H9 (cell line): ENCODE results near the gene KBTBD2. TPM values are rescaled to one million over a fixed set of nuclear protein-coding genes. Genes with fewer than 3 reads are reported as not detected.

Source experiments
- DNase-seq: peaks from one replicate; pipeline ENCODE4 v3.0.0-alpha.2; 2017
- H2AFZ ChIP-seq: one replicate; pipeline ENCODE4 v1.6.1; 2013; ENCODE audit warnings: mild to moderate bottlenecking, low read length, control low read depth, moderate library complexity
- H2AK5ac ChIP-seq: 2 replicates; pipeline ENCODE4 v1.6.1; 2013; ENCODE audit warnings: low read length, control low read depth, mixed read lengths; ENCODE audit not compliant: insufficient read length
- H2BK120ac ChIP-seq: one replicate; pipeline ENCODE4 v1.6.1; 2013; ENCODE audit warnings: low read depth, mild to moderate bottlenecking, low read length, control low read depth, inconsistent platforms; ENCODE audit not compliant: poor library complexity, severe bottlenecking
- H2BK12ac ChIP-seq: 2 replicates; pipeline ENCODE4 v1.6.1; 2013; ENCODE audit warnings: low read length, control low read depth, mixed read lengths, low read depth; ENCODE audit not compliant: insufficient read length
- H2BK15ac ChIP-seq: 2 replicates; pipeline ENCODE4 v1.6.1; 2013; ENCODE audit warnings: low read depth, low read length, control low read depth
- H2BK20ac ChIP-seq: one replicate; pipeline ENCODE4 v1.6.1; 2013; ENCODE audit warnings: low read depth, mild to moderate bottlenecking, low read length, control low read depth, inconsistent platforms; ENCODE audit not compliant: poor library complexity, severe bottlenecking
- H2BK5ac ChIP-seq: 2 replicates; pipeline ENCODE4 v1.6.1; 2013; ENCODE audit warnings: low read length, control low read depth, mixed read lengths; ENCODE audit not compliant: insufficient read length
- H3K14ac ChIP-seq: 2 replicates; pipeline ENCODE4 v1.6.1; 2013; ENCODE audit warnings: low read length, control low read depth; ENCODE audit not compliant: insufficient read depth
- H3K18ac ChIP-seq: 2 replicates; pipeline ENCODE4 v1.6.1; 2013; ENCODE audit warnings: low read depth, mild to moderate bottlenecking, mixed read lengths, low read length, control low read depth; ENCODE audit not compliant: insufficient read length
- H3K23ac ChIP-seq: 2 replicates; pipeline ENCODE4 v1.6.1; 2013; ENCODE audit warnings: low read length, control low read depth, mixed read lengths, low read depth; ENCODE audit not compliant: insufficient read length
- H3K23me2 ChIP-seq: 2 replicates; pipeline ENCODE4 v1.6.1; 2013; ENCODE audit warnings: low read depth, mild to moderate bottlenecking, mixed read lengths, low read length, control low read depth; ENCODE audit not compliant: insufficient read length, poor library complexity, severe bottlenecking
- H3K27ac ChIP-seq: 2 replicates; pipeline ENCODE4 v1.5.1; 2013; ENCODE audit warnings: low read length, control low read depth, mixed read lengths, low read depth; ENCODE audit not compliant: insufficient read length
- H3K27me3 ChIP-seq: 2 replicates; pipeline ENCODE4 v1.6.1; 2013; ENCODE audit warnings: low read length, control low read depth, inconsistent platforms; ENCODE audit not compliant: insufficient read depth
- H3K4ac ChIP-seq: 2 replicates; pipeline ENCODE4 v1.6.1; 2013; ENCODE audit warnings: low read depth, mild to moderate bottlenecking, control low read depth, inconsistent platforms, low read length, moderate library complexity
- H3K4me1 ChIP-seq: 2 replicates; pipeline ENCODE4 v1.6.1; 2013; ENCODE audit warnings: low read length, control low read depth, inconsistent platforms; ENCODE audit not compliant: insufficient read depth
- H3K4me2 ChIP-seq: 2 replicates; pipeline ENCODE4 v1.6.1; 2013; ENCODE audit warnings: low read length, control low read depth, mixed read lengths; ENCODE audit not compliant: insufficient read length, insufficient read depth
- H3K56ac ChIP-seq: 2 replicates; pipeline ENCODE4 v1.6.1; 2013; ENCODE audit warnings: low read depth, mild to moderate bottlenecking, mixed read lengths, low read length, control low read depth; ENCODE audit not compliant: insufficient read length
- H3K79me1 ChIP-seq: 2 replicates; pipeline ENCODE4 v1.6.1; 2013; ENCODE audit warnings: low read depth, mild to moderate bottlenecking, moderate library complexity, low read length, control low read depth, inconsistent platforms; ENCODE audit not compliant: insufficient read depth, poor library complexity, severe bottlenecking
- H3K79me2 ChIP-seq: 2 replicates; pipeline ENCODE4 v1.6.1; 2013; ENCODE audit warnings: low read length, control low read depth, inconsistent platforms; ENCODE audit not compliant: insufficient read depth
- H3K9ac ChIP-seq: 2 replicates; pipeline ENCODE4 v1.6.1; 2013; ENCODE audit warnings: low read length, control low read depth, mixed read lengths; ENCODE audit not compliant: insufficient read length; ENCODE audit errors: extremely low read depth
- H3K9me3 ChIP-seq: one replicate; pipeline ENCODE4 v1.6.1; 2013; ENCODE audit warnings: low read depth, low read length, inconsistent platforms; ENCODE audit not compliant: control insufficient read depth
- H3T11ph ChIP-seq: one replicate; pipeline ENCODE4 v1.6.1; 2013; ENCODE audit warnings: mild to moderate bottlenecking, low read length, control low read depth, inconsistent platforms
- H4K20me1 ChIP-seq: one replicate; pipeline ENCODE4 v1.6.1; 2013; ENCODE audit not compliant: control insufficient read depth, insufficient read length, insufficient read depth
- H4K5ac ChIP-seq: 2 replicates; pipeline ENCODE4 v1.6.1; 2013; ENCODE audit warnings: low read depth, mild to moderate bottlenecking, mixed read lengths, low read length, control low read depth; ENCODE audit not compliant: insufficient read length
- H4K8ac ChIP-seq: replicated peaks from 2 replicates; pipeline ENCODE4 v1.6.1; 2013; ENCODE audit warnings: low read length, control low read depth, mixed read lengths, low read depth; ENCODE audit not compliant: insufficient read length
- H4K91ac ChIP-seq: 2 replicates; pipeline ENCODE4 v1.6.1; 2013; ENCODE audit warnings: low read depth, mild to moderate bottlenecking, moderate library complexity, mixed read lengths, low read length, control low read depth; ENCODE audit not compliant: insufficient read length
- H3K27ac Mint-ChIP-seq, 3 experiments: 2 replicates in 2 of 3; 3 replicates in 1 of 3; pipeline ENCODE4 v1.8.0; 2020 to 2021; ENCODE audit warnings: mixed read lengths in 3 of 3, mild to moderate bottlenecking in 1 of 3, moderate library complexity in 1 of 3
- H3K27me3 Mint-ChIP-seq: 2 replicates; pipeline ENCODE4 v1.8.0; 2021; ENCODE audit warnings: low read depth, mild to moderate bottlenecking, moderate library complexity, mixed read lengths
- H3K36me3 Mint-ChIP-seq, 3 experiments: 2 replicates in 2 of 3; 3 replicates in 1 of 3; pipeline ENCODE4 v1.8.0; 2020 to 2021; ENCODE audit warnings: low read depth in 3 of 3, mixed read lengths in 3 of 3; ENCODE audit not compliant: insufficient read depth in 1 of 3
- H3K4me1 Mint-ChIP-seq, 2 experiments: 2 replicates each; pipeline ENCODE4 v1.8.0; 2020; ENCODE audit warnings: mixed read lengths in 2 of 2
- H3K4me3 Mint-ChIP-seq, 2 experiments: 2 replicates in 1 of 2; 3 replicates in 1 of 2; pipeline ENCODE4 v1.8.0; 2020 to 2021; ENCODE audit warnings: mild to moderate bottlenecking in 2 of 2, mixed read lengths in 2 of 2, moderate library complexity in 1 of 2
- H3K9me3 Mint-ChIP-seq, 2 experiments: 2 replicates in 1 of 2; 3 replicates in 1 of 2; pipeline ENCODE4 v1.8.0; 2020; ENCODE audit warnings: mild to moderate bottlenecking in 2 of 2, mixed read lengths in 2 of 2, moderate library complexity in 1 of 2
- WGBS: extraction: QIAGEN DNeasy Blood & Tissue Kit; methylation state at CpG from one replicate; pipeline ENCODE4 v1.1.7; 2013; ENCODE audit warnings: missing lambda C conversion rate, low lambda C conversion rate, mixed read lengths; ENCODE audit not compliant: insufficient read length; ENCODE audit errors: extremely low coverage; 5-methylcytosine and 5-hydroxymethylcytosine counted together
- total RNA-seq: library from RNA; stranded (reverse); gene quantifications from 2 replicates; pipeline ENCODE4 v1.2.1, GENCODE V29; 2021
- TF ChIP-seq, protein P1 (sequence below): fragments of 200-600 bp; sonication (generic); conservative IDR thresholded peaks from 3 replicates; pipeline ENCODE4 v1.8.0; 2021; ENCODE audit warnings: antibody characterized with exemption, mild to moderate bottlenecking

KBTBD2 gene
- total RNA-seq, 1 experiment from 2014 or later = 34.2 TPM

DNA sequence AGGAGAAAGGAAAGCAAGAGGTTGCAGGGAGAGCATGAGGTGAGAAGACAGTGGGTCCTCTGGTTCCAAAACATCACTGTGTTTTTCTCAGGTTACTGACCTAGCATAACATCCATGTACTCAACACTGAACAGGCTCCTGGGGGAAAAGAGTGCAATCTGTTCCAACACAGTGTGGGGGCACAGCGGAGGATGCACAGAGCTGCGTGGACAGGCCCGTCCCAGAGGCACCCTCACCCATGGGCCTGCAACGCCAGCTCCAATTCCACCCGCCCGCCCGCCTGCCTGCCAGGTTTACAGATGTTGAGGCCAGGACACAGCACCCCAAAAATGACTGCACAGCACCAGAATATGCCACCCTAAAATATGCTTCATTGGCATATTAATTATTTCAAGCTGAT is 38.8 kb upstream of the KBTBD2 start:
- no peak for DNase-seq
- no peak overlapping the region for H4K5ac ChIP-seq
- H2BK15ac ChIP-seq = no peak overlapping the region
- no peak overlapping the region for H3K9ac ChIP-seq
- no peaks in the 10 kb centered on the region for H3K79me1 ChIP-seq
- peaks cover 5% of the 10 kb centered on the region; the same call in 1 of the 2 replicates for H3K27me3 ChIP-seq
- H3K23ac ChIP-seq = no peak overlapping the region
- peaks cover 100% of the 10 kb centered on the region for H3K27me3 Mint-ChIP-seq
- no peak overlapping the region for H3K4me2 ChIP-seq
- no peaks in the 10 kb centered on the region for H4K20me1 ChIP-seq
- no peak overlapping the region for H2BK5ac ChIP-seq
- no peak overlapping the region for H2BK120ac ChIP-seq
- TF ChIP-seq, protein P1, sequence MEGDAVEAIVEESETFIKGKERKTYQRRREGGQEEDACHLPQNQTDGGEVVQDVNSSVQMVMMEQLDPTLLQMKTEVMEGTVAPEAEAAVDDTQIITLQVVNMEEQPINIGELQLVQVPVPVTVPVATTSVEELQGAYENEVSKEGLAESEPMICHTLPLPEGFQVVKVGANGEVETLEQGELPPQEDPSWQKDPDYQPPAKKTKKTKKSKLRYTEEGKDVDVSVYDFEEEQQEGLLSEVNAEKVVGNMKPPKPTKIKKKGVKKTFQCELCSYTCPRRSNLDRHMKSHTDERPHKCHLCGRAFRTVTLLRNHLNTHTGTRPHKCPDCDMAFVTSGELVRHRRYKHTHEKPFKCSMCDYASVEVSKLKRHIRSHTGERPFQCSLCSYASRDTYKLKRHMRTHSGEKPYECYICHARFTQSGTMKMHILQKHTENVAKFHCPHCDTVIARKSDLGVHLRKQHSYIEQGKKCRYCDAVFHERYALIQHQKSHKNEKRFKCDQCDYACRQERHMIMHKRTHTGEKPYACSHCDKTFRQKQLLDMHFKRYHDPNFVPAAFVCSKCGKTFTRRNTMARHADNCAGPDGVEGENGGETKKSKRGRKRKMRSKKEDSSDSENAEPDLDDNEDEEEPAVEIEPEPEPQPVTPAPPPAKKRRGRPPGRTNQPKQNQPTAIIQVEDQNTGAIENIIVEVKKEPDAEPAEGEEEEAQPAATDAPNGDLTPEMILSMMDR = no peak
- no peak overlapping the region for H3K4me3 Mint-ChIP-seq
- no peaks in the 10 kb centered on the region for H3K79me2 ChIP-seq
- H2BK12ac ChIP-seq = no peak overlapping the region
- no CpG with 5 or more reads among the region's 7 CpGs for WGBS
- H3K4ac ChIP-seq = no peak overlapping the region
- H3K9me3 ChIP-seq = no peaks in the 10 kb centered on the region
- H4K8ac ChIP-seq = no peak overlapping the region
- no peaks in the 10 kb centered on the region for H3K36me3 Mint-ChIP-seq
- H2AFZ ChIP-seq = no peak overlapping the region
- H4K91ac ChIP-seq = no peak overlapping the region
- H3T11ph ChIP-seq = no peak overlapping the region
- H3K18ac ChIP-seq = no peak overlapping the region
- H2BK20ac ChIP-seq = no peak overlapping the region
- no peaks in the 10 kb centered on the region for H3K23me2 ChIP-seq
- no peak overlapping the region for H3K14ac ChIP-seq
- H3K4me1 ChIP-seq = no peaks in the 10 kb centered on the region
- H3K9me3 Mint-ChIP-seq = no peaks in the 10 kb centered on the region
- H3K56ac ChIP-seq = no peak overlapping the region
- H2AK5ac ChIP-seq = no peak overlapping the region
- no peaks in the 10 kb centered on the region for H3K4me1 Mint-ChIP-seq
- H3K27ac Mint-ChIP-seq = peak overlapping the region in 1 of 3 experiments; percentile 40; a peak in 1 of 7 replicates
- no peak overlapping the region for H3K27ac ChIP-seq
